ENCODE results near the gene HNRNPA3. TPM values are rescaled to one million over a fixed set of nuclear protein-coding genes. Genes with fewer than 3 reads are reported as not detected.
"Not testable (repeated sequence)": the region's sequence is repeated elsewhere in the genome, so short reads cannot be mapped to it uniquely, and the experiment has no call there.

The HNRNPA3 gene
- total and polyA plus RNA-seq, 2 of the 13 experiments (the other 11 are each of a cell fraction or from before 2014, with no cell fraction given): 73.3 to 97.7 TPM

DNA sequence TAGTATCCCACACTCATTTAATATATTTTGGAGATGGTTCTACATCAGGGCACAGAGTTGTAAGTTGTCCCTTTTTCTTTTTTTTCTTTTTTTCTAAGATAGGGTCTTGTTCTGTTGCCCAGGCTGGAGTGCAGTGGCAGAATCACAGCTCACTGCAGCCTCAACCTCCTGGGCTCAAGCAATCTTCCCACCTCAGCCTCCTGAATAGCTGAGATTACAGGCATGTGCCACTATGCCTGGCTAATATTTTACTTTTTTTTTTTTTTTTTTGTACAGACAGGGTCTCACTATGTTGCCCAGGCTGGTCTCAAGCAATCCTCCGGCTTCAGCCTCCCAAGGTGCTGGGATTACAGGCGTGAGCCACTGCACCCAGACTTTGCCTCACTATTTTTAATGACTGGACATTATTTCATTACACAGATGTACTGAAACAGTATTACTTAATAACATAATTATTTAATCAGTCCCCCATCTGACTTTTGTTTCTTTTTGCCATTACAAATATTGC is 34.0 kb downstream of the HNRNPA3 start:
- H3K9me3 ChIP-seq (ENCODE audit: low read length); H3K9ac ChIP-seq (ENCODE audit: insufficient read depth, low read depth, low read length); in situ Hi-C loops (cut with HindIII; ENCODE audit: extremely low pct_ligation_motif_present, low pct_unique_long_range_greater_than_20kb); CTCF ChIA-PET (ENCODE audit: low intra/inter-chr PET ratio, low total read pairs); BruUV-seq (replicated peaks); H2AFZ ChIP-seq (ENCODE audit: low read length); ATAC-seq; intact Hi-C loops (cut with micrococcal nuclease; ENCODE audit: unreplicated experiment); H3K4me3 ChIP-seq (replicated peaks in 1 of 3; ENCODE audit: insufficient read depth in 1 of 3, low read depth in 2 of 3, low read length in 3 of 3); DNase-seq (ENCODE audit: low spot score); H3K27me3 ChIP-seq (ENCODE audit: control insufficient read depth in 1 of 2, insufficient read depth in 2 of 2, low read length in 2 of 2); FAIRE-seq: not testable (repeated sequence)
- Histone ChIP-seq H3K4me1 (ENCODE audit: insufficient read depth, low read length) (peaks cover 94% of the 10 kb centered on the region), H3K36me3 (replicated peaks in 1 of 2; ENCODE audit: control insufficient read depth in 1 of 2, insufficient read depth in 2 of 2, low read length in 2 of 2) (peaks cover 22 to 46% of the 10 kb centered on the region in 2 experiments), H3K27ac (ENCODE audit: extremely low read length, insufficient read depth, low read length) (peak overlapping the region; percentile 10), H4K20me1 (ENCODE audit: insufficient read depth, low read length) (peaks cover 98% of the 10 kb centered on the region), H3K79me2 (ENCODE audit: insufficient read depth, low read length) (peaks cover 98% of the 10 kb centered on the region), H3K4me2 (ENCODE audit: low read depth, low read length) (0 out of 2 replicates have a peak overlapping the region, but pooled peaks have one; percentile 27)
- TF ChIP-seq ZNF121 (CRISPR knock-in tag; IDR thresholded peaks at IDR 0.05) (peak; percentile 97), ZNF362 (CRISPR knock-in tag; IDR thresholded peaks at IDR 0.05; ENCODE audit: borderline replicate concordance) (peak; percentile 66), ZNF770 (CRISPR knock-in tag; IDR thresholded peaks at IDR 0.05) (peak; percentile 57; the same call in 1 of the 2 replicates)
- POLR2A ChIA-PET: interaction anchor here (1.7 kb wide), 1 partner anchor 17 kb away, joined by 5 read pairs; no protein-coding TSS in a partner anchor
- WGBS (ENCODE audit: low lambda C conversion rate): 92% methylated on average over 2 of the region's 2 CpGs

Measured in HepG2 (cell line).